Lung (tissue), 12 donors: ENCODE results near the gene STOML1. TPM values are rescaled to one million over a fixed set of nuclear protein-coding genes. Genes with fewer than 3 reads are reported as not detected.

Experiments used
- ATAC-seq: fragments of 200-7000 bp; cut with Tn5 transposase; one replicate; pipeline ENCODE4 v1.9.1; 2020; ENCODE audit warnings: moderate number of reproducible peaks; ENCODE audit not compliant: insufficient read depth, low FRiP score
- DNase-seq, 3 donors: peaks; one replicate each; pipeline ENCODE4 v3.0.0-alpha.2; 2013 to 2017
- H3K27ac ChIP-seq, 2 donors: one replicate each; pipeline ENCODE4 v1.5.1; 2013; ENCODE audit warnings: mild to moderate bottlenecking in 2 of 2, moderate library complexity in 2 of 2, control low read depth in 1 of 2, inconsistent platforms in 1 of 2, low read depth in 1 of 2, low read length in 1 of 2
- H3K27me3 ChIP-seq, 3 donors: one replicate each; pipeline ENCODE4 v1.5.1; 2013; ENCODE audit warnings: low read length in 2 of 3; ENCODE audit not compliant: control insufficient read depth in 3 of 3, insufficient read depth in 3 of 3
- H3K36me3 ChIP-seq, 4 donors: one replicate each; pipeline ENCODE4 v1.5.1; 2013; ENCODE audit warnings: low read length in 4 of 4, mild to moderate bottlenecking in 1 of 4, moderate library complexity in 1 of 4; ENCODE audit not compliant: control insufficient read depth in 4 of 4, insufficient read depth in 4 of 4
- H3K4me1 ChIP-seq, 5 donors: one replicate each; pipeline ENCODE4 v1.5.1; 2013; ENCODE audit warnings: low read length in 5 of 5, mild to moderate bottlenecking in 2 of 5, moderate library complexity in 1 of 5; ENCODE audit not compliant: control insufficient read depth in 5 of 5, insufficient read depth in 5 of 5
- H3K4me3 ChIP-seq: one replicate; pipeline ENCODE4 v1.5.1; 2013; ENCODE audit warnings: mild to moderate bottlenecking, control low read depth, moderate library complexity
- H3K9ac ChIP-seq, 2 donors: one replicate each; pipeline ENCODE4 v1.5.1; 2013; ENCODE audit warnings: low read length in 2 of 2, control low read depth in 1 of 2; ENCODE audit not compliant: insufficient read depth in 1 of 2
- H3K9me3 ChIP-seq, 4 donors: one replicate each; pipeline ENCODE4 v1.5.1; 2013; ENCODE audit warnings: low read length in 3 of 4, mild to moderate bottlenecking in 1 of 4, moderate library complexity in 1 of 4; ENCODE audit not compliant: control insufficient read depth in 4 of 4, insufficient read depth in 3 of 4
- WGBS, 2 donors: extraction: QIAGEN DNeasy Blood & Tissue Kit; methylation state at CpG; one replicate each; pipeline ENCODE4 v1.1.7; 2013; 5-methylcytosine and 5-hydroxymethylcytosine counted together
- polyA plus RNA-seq, 2 donors: library from polyadenylated mRNA; stranded (reverse); fragments of 200-250 nt; gene quantifications; one replicate each; pipeline ENCODE4 v1.2.1, GENCODE V29; 2013
- total RNA-seq, 2 donors: library from RNA; depleted of rRNA in 1 of 2; stranded (reverse); fragments of >200 nt in 1 of 2; gene quantifications; one replicate each; pipeline ENCODE4 v1.2.1, GENCODE V29; 2014 to 2021
- TF ChIP-seq, protein P1 (sequence below): IDR thresholded peaks from 2 replicates; pipeline ENCODE4 v1.5.1; 2012; ENCODE audit warnings: mild to moderate bottlenecking; ENCODE audit errors: control extremely low read depth, extremely low read depth
- donor health status: control.
- donor health status: control.
- donor health status: Bipolar disorder and iron deficiency.
- donor health status: healthy.
- donor health status: DM: yes; HTN: yes; CAD: no.

The STOML1 gene
- total and polyA plus RNA-seq, 4 donors = 10.3 to 35.4 (median 26.9) TPM

DNA sequence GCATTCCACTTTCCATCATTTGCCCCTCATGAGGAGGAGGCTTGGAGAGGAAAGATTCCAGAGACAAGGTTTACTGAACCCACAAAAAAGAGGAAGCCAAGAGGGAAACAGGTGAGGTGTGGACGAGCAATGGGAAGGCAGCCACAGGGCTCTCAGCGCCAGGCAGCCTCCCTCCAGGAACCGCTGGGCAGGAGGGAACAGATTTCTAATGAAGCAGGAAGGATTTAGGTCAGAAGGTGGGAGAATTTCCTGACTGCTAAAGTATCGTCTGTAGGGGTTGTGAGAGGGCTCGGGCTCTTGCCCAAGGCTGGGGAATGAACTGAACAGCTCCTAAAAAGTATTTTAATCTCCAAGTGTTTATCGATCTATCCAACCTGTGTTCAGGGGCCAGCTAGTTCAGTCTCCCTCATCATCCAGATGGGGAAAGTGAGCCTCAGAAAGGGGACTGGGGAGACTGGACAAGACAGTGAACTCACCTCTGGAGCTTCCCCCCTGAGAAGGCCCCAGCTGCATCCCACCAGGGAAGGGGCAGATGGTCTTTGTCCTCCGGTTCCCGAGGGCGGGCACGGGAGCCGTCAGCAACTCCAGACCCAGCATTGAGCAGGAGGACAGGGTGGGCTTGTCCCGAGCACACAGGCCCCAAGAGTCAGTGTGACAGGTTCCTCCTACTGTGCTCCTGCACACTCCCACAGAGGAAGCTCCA is 55.4 kb downstream of the STOML1 start:
- Histone ChIP-seq H3K36me3 (peaks cover 0 to 12% (median 2%) of the 10 kb centered on the region in 4 donors), H3K9ac (no peak overlapping the region), H3K27ac (no peak overlapping the region), H3K4me3 (no peak overlapping the region), H3K27me3 (no peaks in the 10 kb centered on the region), H3K4me1 (peaks cover 0 to 41% (median 21%) of the 10 kb centered on the region in 5 donors), H3K9me3 (no peaks in the 10 kb centered on the region)
- TF ChIP-seq, protein P1, sequence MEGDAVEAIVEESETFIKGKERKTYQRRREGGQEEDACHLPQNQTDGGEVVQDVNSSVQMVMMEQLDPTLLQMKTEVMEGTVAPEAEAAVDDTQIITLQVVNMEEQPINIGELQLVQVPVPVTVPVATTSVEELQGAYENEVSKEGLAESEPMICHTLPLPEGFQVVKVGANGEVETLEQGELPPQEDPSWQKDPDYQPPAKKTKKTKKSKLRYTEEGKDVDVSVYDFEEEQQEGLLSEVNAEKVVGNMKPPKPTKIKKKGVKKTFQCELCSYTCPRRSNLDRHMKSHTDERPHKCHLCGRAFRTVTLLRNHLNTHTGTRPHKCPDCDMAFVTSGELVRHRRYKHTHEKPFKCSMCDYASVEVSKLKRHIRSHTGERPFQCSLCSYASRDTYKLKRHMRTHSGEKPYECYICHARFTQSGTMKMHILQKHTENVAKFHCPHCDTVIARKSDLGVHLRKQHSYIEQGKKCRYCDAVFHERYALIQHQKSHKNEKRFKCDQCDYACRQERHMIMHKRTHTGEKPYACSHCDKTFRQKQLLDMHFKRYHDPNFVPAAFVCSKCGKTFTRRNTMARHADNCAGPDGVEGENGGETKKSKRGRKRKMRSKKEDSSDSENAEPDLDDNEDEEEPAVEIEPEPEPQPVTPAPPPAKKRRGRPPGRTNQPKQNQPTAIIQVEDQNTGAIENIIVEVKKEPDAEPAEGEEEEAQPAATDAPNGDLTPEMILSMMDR = no peak
- 47 to 48% methylated on average over 12 of the region's 12 CpGs for WGBS, 2 donors
- ATAC-seq (no peak), DNase-seq (no peak)

DNA sequence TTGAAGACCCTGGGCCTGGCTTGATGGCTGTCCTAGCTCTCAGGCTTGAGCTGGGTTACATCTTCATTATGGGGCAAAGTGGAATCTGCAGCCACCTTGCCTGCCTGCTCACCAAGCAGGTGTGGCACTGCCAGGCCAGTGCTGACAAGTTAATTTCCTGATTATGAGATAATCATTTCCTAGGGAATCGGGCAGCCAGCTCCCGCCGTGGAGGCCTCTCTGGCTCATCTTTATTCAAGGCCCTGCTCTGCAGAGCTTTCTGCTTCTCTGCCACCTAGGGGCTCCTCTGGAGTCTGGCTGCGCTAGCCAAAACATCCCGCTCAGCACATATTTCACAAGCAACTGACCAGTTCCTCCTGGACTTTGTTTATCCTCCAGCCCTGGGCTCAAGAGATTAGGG is 55.9 kb downstream of the STOML1 start:
- Histone ChIP-seq H3K27me3 (no peaks in the 10 kb centered on the region), H3K4me3 (no peak overlapping the region), H3K4me1 (peaks cover 0 to 40% (median 19%) of the 10 kb centered on the region in 5 donors), H3K9ac (no peak overlapping the region), H3K27ac (no peak overlapping the region), H3K9me3 (no peaks in the 10 kb centered on the region), H3K36me3 (peaks cover 0 to 17% (median 2%) of the 10 kb centered on the region in 4 donors)
- no peak for ATAC-seq
- 26 to 36% methylated on average over 5 of the region's 5 CpGs for WGBS, 2 donors
- DNase-seq = peak; percentile 49 to 79 (median 61)
- TF ChIP-seq, protein P1 = no peak

DNA sequence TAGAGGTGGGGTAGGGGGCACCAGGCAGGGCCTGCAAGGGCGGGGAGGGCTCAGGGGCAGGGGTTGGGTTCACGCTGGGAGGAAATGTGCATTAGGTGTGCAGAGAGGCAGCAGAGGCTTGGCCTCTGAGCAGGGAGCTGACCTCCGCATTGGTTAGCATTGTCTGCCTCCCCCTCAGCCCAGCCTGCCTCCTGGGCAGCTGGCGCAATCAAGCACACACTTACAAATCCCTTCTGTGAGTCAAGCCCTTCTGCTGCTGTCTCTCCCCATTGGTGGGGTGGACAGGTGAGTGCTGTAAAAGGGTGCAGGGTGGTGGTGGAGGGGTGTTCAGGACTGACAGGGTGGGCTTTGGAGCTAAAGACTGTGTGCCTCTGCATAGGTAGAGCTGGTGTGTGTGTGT is 56.5 kb downstream of the STOML1 start:
- no peak for ATAC-seq
- H3K4me3 ChIP-seq = no peak overlapping the region
- H3K4me1 ChIP-seq = peaks cover 0 to 39% (median 17%) of the 10 kb centered on the region in 5 donors
- no peaks in the 10 kb centered on the region for H3K27me3 ChIP-seq
- no peaks in the 10 kb centered on the region for H3K9me3 ChIP-seq
- no peak overlapping the region for H3K9ac ChIP-seq
- TF ChIP-seq, protein P1 = no peak
- no peak for DNase-seq
- H3K36me3 ChIP-seq = peaks cover 0 to 19% (median 2%) of the 10 kb centered on the region in 4 donors
- H3K27ac ChIP-seq = no peak overlapping the region
- 86 to 92% methylated on average over 4 of the region's 4 CpGs for WGBS, 2 donors
